ENCODE results near the gene CLSTN2. TPM values are rescaled to one million over a fixed set of nuclear protein-coding genes. Genes with fewer than 3 reads are reported as not detected.

The CLSTN2 gene
- total RNA-seq, 4 donors from 2014 or later = 3.7 to 9.5 (median 7.4) TPM

- intact Hi-C loops (cut with DNase I) = no loop called here
- H3K27ac ChIP-seq (replicated peaks in 1 of 4) = no peak overlapping the region
- no peaks in the 10 kb centered on the region for H3K27me3 ChIP-seq
- DNase-seq (ENCODE audit: extremely low spot score) = peak; percentile 70
- TF ChIP-seq POLR2A (IDR thresholded peaks at IDR 0.05; ENCODE audit: low read depth) (no peak), EP300 (IDR thresholded peaks at IDR 0.05) (no peak)
- WGBS = 75% methylated on average over 1 of the region's 1 CpG
- H3K36me3 ChIP-seq = no peaks in the 10 kb centered on the region
- H3K9me3 ChIP-seq = no peaks in the 10 kb centered on the region
- no peak overlapping the region for H3K4me3 ChIP-seq
- no peaks in the 10 kb centered on the region for H3K4me1 ChIP-seq
Measured at GRCh38 chr3:140375002-140375401, 440.0 kb downstream of the CLSTN2 start.

DNA sequence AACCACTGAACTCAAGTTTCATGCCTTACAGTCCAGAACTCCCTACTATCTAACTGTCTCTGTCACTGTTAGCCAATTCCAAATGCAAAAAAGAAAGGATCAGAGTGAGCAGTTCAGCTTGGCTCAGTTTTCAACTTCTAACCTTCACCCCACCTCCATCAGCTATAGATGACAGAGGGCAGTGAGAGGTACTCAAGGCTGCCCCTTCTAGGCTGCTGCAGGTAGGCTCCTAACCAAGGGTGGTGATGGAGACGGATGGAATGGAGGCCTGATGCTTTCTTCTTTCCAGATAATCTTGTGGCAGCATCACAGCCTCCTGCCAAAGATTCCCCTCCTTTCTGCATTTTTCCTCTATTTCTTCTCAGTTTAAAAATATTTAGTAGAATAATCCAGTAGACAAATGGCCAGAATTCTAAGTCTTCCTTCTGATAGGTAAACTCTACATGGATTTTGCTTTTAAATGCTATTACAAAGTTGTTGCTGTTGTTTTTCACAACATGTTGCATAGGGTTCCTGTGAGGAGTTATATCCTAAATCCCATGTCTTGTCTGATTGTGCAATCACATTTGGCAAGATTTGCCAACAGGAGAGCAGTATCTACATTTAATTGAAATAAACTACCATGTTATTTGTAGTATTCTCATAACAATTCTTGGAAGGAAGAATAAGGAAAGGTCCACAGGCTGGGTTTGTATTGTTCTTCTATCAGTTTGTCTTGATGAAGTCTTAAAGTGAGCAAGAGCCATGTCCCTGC, 441.3 kb downstream of the CLSTN2 start:
- no peak overlapping the region for H3K27ac ChIP-seq (replicated peaks in 1 of 4)
- H3K36me3 ChIP-seq = no peaks in the 10 kb centered on the region
- intact Hi-C loops (cut with DNase I) = no loop called here
- H3K4me3 ChIP-seq = no peak overlapping the region
- H3K27me3 ChIP-seq = no peaks in the 10 kb centered on the region
- 58% methylated on average over 1 of the region's 1 CpG for WGBS
- TF ChIP-seq EP300 (IDR thresholded peaks at IDR 0.05) (no peak), CTCF (IDR thresholded peaks at IDR 0.05) (no peak), POLR2A (IDR thresholded peaks at IDR 0.05; ENCODE audit: low read depth) (no peak), POLR2AphosphoS5 (IDR thresholded peaks at IDR 0.05) (no peak)
- peak; percentile 50 for DNase-seq (ENCODE audit: extremely low spot score)
- no peaks in the 10 kb centered on the region for H3K4me1 ChIP-seq
- H3K9me3 ChIP-seq = no peaks in the 10 kb centered on the region

DNA sequence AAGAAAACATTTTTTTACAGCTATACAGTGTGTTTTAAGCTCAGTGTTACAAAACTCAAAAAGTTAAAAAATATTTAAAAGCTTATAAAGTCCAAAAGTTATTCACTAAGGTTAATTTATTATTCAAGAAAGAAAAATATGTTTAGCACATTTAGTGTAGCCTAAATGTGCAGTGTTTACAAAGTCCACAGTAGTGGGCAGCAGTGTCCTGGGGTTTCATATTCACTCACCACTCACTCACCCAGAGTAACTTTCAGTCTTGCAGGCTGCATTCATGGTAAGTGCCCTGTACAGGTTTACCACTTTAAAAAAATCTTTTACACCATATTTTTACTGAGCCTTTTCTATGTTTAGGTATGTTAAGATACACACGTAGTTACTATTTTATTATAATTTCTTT, 442.7 kb downstream of the CLSTN2 start:
- Histone ChIP-seq H3K4me1 (no peaks in the 10 kb centered on the region), H3K36me3 (no peaks in the 10 kb centered on the region), H3K27me3 (no peaks in the 10 kb centered on the region), H3K9me3 (no peaks in the 10 kb centered on the region), H3K4me3 (no peak overlapping the region), H3K27ac (replicated peaks in 1 of 4) (no peak overlapping the region)
- WGBS = 88% methylated on average over 1 of the region's 1 CpG
- TF ChIP-seq EP300 (IDR thresholded peaks at IDR 0.05) = no peak
- no peak for TF ChIP-seq CTCF (IDR thresholded peaks at IDR 0.05)
- no peak for TF ChIP-seq POLR2A (IDR thresholded peaks at IDR 0.05; ENCODE audit: low read depth)
- no peak for TF ChIP-seq POLR2AphosphoS5 (IDR thresholded peaks at IDR 0.05)
- intact Hi-C loops (cut with DNase I) = no loop called here
- peak; percentile 4 for DNase-seq (ENCODE audit: extremely low spot score)

DNA sequence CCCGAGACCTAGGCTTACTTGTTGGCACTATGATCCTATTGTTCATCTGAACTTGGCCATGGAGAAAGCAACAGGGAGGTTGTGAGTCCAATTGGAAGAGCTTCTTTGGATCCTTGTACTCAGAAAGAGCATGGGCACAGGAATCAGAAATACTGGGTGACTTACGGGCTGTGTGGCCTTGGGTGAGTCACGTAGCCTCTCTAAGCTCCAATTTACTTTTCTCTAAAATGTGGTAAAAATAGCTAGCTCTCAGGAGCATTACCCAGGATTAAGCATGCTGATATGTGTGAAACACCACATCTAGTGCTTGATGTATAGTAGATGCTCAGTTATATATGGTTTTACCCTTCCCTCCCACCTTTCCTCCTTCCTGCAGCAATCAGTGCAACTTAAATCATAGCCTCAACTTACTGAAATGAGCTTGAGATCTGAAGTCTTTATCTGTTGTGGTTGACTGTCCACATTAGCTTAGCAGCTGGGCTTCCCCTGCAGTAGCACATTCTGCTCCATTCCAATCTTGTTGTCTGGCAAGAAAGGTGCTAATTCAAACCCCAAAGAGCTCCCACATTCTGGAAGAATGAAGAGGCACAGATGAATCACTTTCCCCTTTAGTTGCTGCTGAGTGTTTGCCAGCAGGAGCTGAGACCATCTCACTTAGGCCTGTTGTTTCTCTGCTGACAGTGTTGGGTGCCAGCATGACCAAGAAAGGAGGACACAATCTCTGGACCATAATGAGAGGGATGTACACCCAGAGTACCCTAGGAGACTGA, 443.8 kb downstream of the CLSTN2 start:
- Histone ChIP-seq H3K4me1 (no peaks in the 10 kb centered on the region), H3K36me3 (no peaks in the 10 kb centered on the region), H3K27ac (replicated peaks in 1 of 4) (no peak overlapping the region), H3K9me3 (no peaks in the 10 kb centered on the region), H3K4me3 (no peak overlapping the region), H3K27me3 (no peaks in the 10 kb centered on the region)
- peak; percentile 64 for DNase-seq (ENCODE audit: extremely low spot score)
- TF ChIP-seq POLR2A (IDR thresholded peaks at IDR 0.05; ENCODE audit: low read depth) (no peak), CTCF (IDR thresholded peaks at IDR 0.05) (no peak), POLR2AphosphoS5 (IDR thresholded peaks at IDR 0.05) (no peak), EP300 (IDR thresholded peaks at IDR 0.05) (no peak)
- intact Hi-C loops (cut with DNase I) = no loop called here
- WGBS = 30% methylated on average over 3 of the region's 3 CpGs

DNA sequence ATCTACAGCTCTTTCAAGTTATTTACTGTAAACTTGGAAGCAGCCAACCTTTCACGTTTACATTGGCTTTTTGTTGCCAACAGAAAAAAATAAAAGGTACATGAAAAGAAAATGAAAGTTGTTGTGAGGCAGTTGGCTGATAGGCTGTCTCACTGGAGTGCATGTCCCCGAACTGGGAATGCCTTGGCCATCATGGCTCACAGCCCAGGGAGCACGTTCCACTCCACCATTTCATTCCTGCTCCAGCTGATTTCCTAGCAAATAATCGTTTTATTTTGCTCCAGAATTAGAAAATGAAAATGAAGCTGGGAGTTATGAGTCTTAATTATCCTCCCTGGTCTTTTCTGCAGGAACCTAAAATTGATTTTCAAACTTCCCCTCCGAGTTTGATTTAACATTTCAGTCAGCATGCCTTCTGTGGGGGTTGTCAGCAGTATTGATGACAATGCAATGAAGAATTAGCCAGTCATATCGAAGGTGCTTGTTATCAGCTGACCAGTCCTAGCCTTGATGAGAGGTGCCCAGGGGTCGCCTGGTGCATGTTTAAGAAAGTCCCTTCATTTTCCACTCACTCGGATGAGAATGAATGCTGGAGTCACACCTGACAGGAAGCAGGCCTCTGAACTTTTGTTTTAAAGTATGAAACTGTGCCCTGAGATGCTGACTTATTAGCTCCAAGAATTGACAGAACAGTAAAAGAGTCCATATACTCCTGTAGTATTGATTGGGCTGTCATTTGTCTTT, 449.2 kb downstream of the CLSTN2 start:
- H3K27me3 ChIP-seq = no peaks in the 10 kb centered on the region
- intact Hi-C loops (cut with DNase I) = no loop called here
- no peaks in the 10 kb centered on the region for H3K9me3 ChIP-seq
- no peak overlapping the region for H3K27ac ChIP-seq (replicated peaks in 1 of 4)
- no peaks in the 10 kb centered on the region for H3K36me3 ChIP-seq
- DNase-seq (ENCODE audit: extremely low spot score) = peak; percentile 62
- peaks cover 0 to 6% (median 3%) of the 10 kb centered on the region in 4 donors for H3K4me1 ChIP-seq
- no peak for TF ChIP-seq POLR2A (IDR thresholded peaks at IDR 0.05; ENCODE audit: low read depth)
- no peak for TF ChIP-seq POLR2AphosphoS5 (IDR thresholded peaks at IDR 0.05)
- no peak for TF ChIP-seq CTCF (IDR thresholded peaks at IDR 0.05)
- no peak for TF ChIP-seq EP300 (IDR thresholded peaks at IDR 0.05)
- 68% methylated on average over 8 of the region's 8 CpGs for WGBS
- H3K4me3 ChIP-seq = no peak overlapping the region

Measured in esophagus muscularis mucosa (tissue), 4 donors.